ENCODE results near the gene FAM151A. TPM values are rescaled to one million over a fixed set of nuclear protein-coding genes. Genes with fewer than 3 reads are reported as not detected.

Gene FAM151A
- total RNA-seq, 4 donors from 2014 or later, result 0.47 TPM; not detected in 3

GRCh38 chr1:54599211-54599823 is 24.0 kb downstream of the FAM151A start:
- WGBS, result 93% methylated on average over 11 of the region's 13 CpGs
- H3K27ac ChIP-seq, result no peak overlapping the region
- no peak overlapping the region for H3K4me3 ChIP-seq
- DNase-seq (ENCODE audit: low spot score in 2 of 2), result no peak
- no peaks in the 10 kb centered on the region for H3K4me1 ChIP-seq
- TF ChIP-seq POLR2A (IDR thresholded peaks at IDR 0.05) (no peak), CTCF (IDR thresholded peaks at IDR 0.05) (no peak)
- H3K9me3 ChIP-seq, result no peaks in the 10 kb centered on the region
- peaks cover 2% of the 10 kb centered on the region for H3K36me3 ChIP-seq
- H3K27me3 ChIP-seq, result no peaks in the 10 kb centered on the region

GRCh38 chr1:54597455-54598030 is 25.8 kb downstream of the FAM151A start:
- H3K27me3 ChIP-seq, result no peaks in the 10 kb centered on the region
- H3K36me3 ChIP-seq, result peaks cover 2% of the 10 kb centered on the region
- WGBS, result 96% methylated on average over 3 of the region's 3 CpGs
- no peak overlapping the region for H3K4me3 ChIP-seq
- no peak for DNase-seq (ENCODE audit: low spot score in 2 of 2)
- no peak for TF ChIP-seq POLR2A (IDR thresholded peaks at IDR 0.05)
- TF ChIP-seq EP300 (IDR thresholded peaks at IDR 0.05), result no peak
- no peak for TF ChIP-seq CTCF (IDR thresholded peaks at IDR 0.05)
- TF ChIP-seq POLR2AphosphoS5 (IDR thresholded peaks at IDR 0.05), result no peak
- no peak overlapping the region for H3K27ac ChIP-seq
- no peaks in the 10 kb centered on the region for H3K9me3 ChIP-seq
- H3K4me1 ChIP-seq, result no peaks in the 10 kb centered on the region

GRCh38 chr1:54596756-54597155 is 26.6 kb downstream of the FAM151A start:
- Histone ChIP-seq H3K4me1 (no peaks in the 10 kb centered on the region), H3K36me3 (peaks cover 2% of the 10 kb centered on the region), H3K9me3 (no peaks in the 10 kb centered on the region), H3K4me3 (no peak overlapping the region), H3K27ac (no peak overlapping the region), H3K27me3 (no peaks in the 10 kb centered on the region)
- WGBS, result 90% methylated on average over 3 of the region's 3 CpGs
- DNase-seq (ENCODE audit: low spot score in 2 of 2), result no peak
- TF ChIP-seq CTCF (IDR thresholded peaks at IDR 0.05) (no peak), POLR2AphosphoS5 (IDR thresholded peaks at IDR 0.05) (no peak), POLR2A (IDR thresholded peaks at IDR 0.05) (no peak), EP300 (IDR thresholded peaks at IDR 0.05) (no peak)

- Histone ChIP-seq H3K9me3 (no peaks in the 10 kb centered on the region), H3K4me1 (no peaks in the 10 kb centered on the region), H3K4me3 (no peak overlapping the region), H3K36me3 (no peaks in the 10 kb centered on the region), H3K27ac (no peak overlapping the region), H3K27me3 (no peaks in the 10 kb centered on the region)
- DNase-seq (ENCODE audit: low spot score in 2 of 2), result no peak
- 94% methylated on average over 3 of the region's 3 CpGs for WGBS
- TF ChIP-seq POLR2A (IDR thresholded peaks at IDR 0.05) (no peak), POLR2AphosphoS5 (IDR thresholded peaks at IDR 0.05) (no peak), CTCF (IDR thresholded peaks at IDR 0.05) (no peak), EP300 (IDR thresholded peaks at IDR 0.05) (no peak)
Observed at GRCh38 chr1:54595956-54596498, 27.3 kb downstream of the FAM151A start.

- H3K9me3 ChIP-seq, result no peaks in the 10 kb centered on the region
- no peak overlapping the region for H3K27ac ChIP-seq
- H3K4me1 ChIP-seq, result no peaks in the 10 kb centered on the region
- H3K27me3 ChIP-seq, result no peaks in the 10 kb centered on the region
- no peak for DNase-seq (ENCODE audit: low spot score in 2 of 2)
- H3K36me3 ChIP-seq, result no peaks in the 10 kb centered on the region
- H3K4me3 ChIP-seq, result no peak overlapping the region
- WGBS, result 97% methylated on average over 16 of the region's 16 CpGs
- TF ChIP-seq POLR2AphosphoS5 (IDR thresholded peaks at IDR 0.05), result no peak
- no peak for TF ChIP-seq POLR2A (IDR thresholded peaks at IDR 0.05)
- no peak for TF ChIP-seq EP300 (IDR thresholded peaks at IDR 0.05)
- TF ChIP-seq CTCF (IDR thresholded peaks at IDR 0.05), result no peak
Observed at GRCh38 chr1:54594463-54594862, 28.9 kb downstream of the FAM151A start.
